ENCODE measurements around the gene C1QTNF6. TPM values are rescaled to one million over a fixed set of nuclear protein-coding genes. Genes with fewer than 3 reads are reported as not detected.

Gene C1QTNF6
- total RNA-seq, 4 donors from 2014 or later = 1.7 to 4.8 (median 3.6) TPM

DNA sequence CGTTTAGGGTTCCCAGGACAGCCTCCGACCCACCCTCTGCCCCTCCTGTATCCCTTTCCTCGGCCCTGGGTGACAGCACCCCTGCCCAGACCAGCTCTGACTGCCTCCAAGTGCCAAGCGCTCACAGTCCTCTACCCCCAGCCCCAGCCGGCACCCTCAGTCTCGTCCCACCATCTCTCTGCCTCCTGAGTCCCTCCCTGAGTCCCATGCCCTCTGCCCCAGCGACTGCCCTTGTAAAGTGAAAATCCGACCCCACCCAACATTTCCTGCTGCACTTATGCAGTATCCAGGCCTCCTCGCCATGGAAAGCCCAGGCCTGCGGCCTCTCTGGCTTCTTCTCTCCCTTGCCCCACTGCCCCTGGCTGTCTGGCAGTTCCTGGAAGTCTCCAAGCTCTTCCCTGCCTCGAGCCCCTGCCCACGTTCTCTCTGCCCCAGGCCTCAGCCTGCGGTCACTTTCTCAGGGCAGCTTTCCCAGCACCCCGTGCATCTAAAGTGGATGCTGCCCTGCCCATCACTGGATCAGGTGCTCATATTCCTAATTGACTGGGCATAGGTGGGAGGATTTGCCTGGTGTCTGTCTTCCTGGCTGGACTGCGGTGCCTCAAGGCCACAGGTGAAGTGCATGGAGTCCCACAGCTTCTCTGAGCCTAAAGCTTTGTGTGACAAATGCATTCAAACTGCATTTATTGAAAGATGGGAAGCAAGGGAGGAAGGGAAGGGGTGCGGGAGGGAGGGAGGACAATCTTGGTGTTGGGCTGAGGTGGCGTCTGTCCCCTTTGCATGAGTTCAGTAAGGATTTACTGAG, 20.7 kb downstream of the C1QTNF6 start:
- TF ChIP-seq, protein P1, sequence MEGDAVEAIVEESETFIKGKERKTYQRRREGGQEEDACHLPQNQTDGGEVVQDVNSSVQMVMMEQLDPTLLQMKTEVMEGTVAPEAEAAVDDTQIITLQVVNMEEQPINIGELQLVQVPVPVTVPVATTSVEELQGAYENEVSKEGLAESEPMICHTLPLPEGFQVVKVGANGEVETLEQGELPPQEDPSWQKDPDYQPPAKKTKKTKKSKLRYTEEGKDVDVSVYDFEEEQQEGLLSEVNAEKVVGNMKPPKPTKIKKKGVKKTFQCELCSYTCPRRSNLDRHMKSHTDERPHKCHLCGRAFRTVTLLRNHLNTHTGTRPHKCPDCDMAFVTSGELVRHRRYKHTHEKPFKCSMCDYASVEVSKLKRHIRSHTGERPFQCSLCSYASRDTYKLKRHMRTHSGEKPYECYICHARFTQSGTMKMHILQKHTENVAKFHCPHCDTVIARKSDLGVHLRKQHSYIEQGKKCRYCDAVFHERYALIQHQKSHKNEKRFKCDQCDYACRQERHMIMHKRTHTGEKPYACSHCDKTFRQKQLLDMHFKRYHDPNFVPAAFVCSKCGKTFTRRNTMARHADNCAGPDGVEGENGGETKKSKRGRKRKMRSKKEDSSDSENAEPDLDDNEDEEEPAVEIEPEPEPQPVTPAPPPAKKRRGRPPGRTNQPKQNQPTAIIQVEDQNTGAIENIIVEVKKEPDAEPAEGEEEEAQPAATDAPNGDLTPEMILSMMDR (IDR thresholded peaks at IDR 0.05) = no peak
- TF ChIP-seq POLR2A (IDR thresholded peaks at IDR 0.05) = no peak
- Histone ChIP-seq H3K36me3 (no peaks in the 10 kb centered on the region), H3K27ac (no peak overlapping the region), H3K27me3 (no peaks in the 10 kb centered on the region), H3K9me3 (no peaks in the 10 kb centered on the region), H3K4me3 (replicated peaks in 1 of 3) (no peak overlapping the region), H3K4me1 (peaks cover 0 to 12% of the 10 kb centered on the region in 2 donors)
- DNase-seq = no peak
- intact Hi-C loops (cut with DNase I) = no loop called here
- WGBS, 2 donors = 64 to 74% methylated on average over 16 to 17 of the region's 17 CpGs

DNA sequence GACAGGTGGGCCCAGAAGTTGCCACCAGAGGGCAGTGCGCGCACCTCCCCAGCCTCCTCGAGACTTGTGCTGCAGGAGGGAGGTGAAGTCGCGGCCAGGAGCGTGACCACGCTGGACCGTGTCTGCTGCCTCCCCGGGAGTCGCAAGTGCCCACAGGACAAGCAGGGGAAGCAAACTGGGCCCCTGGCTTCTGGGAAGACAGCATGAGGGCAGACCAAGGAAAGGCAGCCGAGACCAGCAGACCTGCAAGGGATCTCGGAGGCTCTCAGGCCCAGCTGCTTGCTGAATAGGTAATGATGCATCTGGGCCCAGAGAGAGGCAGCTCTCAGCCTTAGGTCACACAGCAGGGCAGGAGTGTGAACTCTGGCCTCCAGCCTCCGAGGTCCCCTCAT, 21.4 kb downstream of the C1QTNF6 start:
- Histone ChIP-seq H3K9me3 (no peaks in the 10 kb centered on the region), H3K4me3 (replicated peaks in 1 of 3) (no peak overlapping the region), H3K27ac (no peak overlapping the region), H3K27me3 (no peaks in the 10 kb centered on the region), H3K36me3 (no peaks in the 10 kb centered on the region), H3K4me1 (peaks cover 0 to 12% of the 10 kb centered on the region in 2 donors)
- WGBS, 2 donors = 8 to 15% methylated on average over 5 to 12 of the region's 13 CpGs
- peak; percentile 85 to 87 for DNase-seq
- no peak for TF ChIP-seq POLR2A (IDR thresholded peaks at IDR 0.05)
- TF ChIP-seq, protein P1 (IDR thresholded peaks at IDR 0.05) = peak; percentile 78 to 92 (median 82)
- intact Hi-C loops (cut with DNase I) = no loop called here

DNA sequence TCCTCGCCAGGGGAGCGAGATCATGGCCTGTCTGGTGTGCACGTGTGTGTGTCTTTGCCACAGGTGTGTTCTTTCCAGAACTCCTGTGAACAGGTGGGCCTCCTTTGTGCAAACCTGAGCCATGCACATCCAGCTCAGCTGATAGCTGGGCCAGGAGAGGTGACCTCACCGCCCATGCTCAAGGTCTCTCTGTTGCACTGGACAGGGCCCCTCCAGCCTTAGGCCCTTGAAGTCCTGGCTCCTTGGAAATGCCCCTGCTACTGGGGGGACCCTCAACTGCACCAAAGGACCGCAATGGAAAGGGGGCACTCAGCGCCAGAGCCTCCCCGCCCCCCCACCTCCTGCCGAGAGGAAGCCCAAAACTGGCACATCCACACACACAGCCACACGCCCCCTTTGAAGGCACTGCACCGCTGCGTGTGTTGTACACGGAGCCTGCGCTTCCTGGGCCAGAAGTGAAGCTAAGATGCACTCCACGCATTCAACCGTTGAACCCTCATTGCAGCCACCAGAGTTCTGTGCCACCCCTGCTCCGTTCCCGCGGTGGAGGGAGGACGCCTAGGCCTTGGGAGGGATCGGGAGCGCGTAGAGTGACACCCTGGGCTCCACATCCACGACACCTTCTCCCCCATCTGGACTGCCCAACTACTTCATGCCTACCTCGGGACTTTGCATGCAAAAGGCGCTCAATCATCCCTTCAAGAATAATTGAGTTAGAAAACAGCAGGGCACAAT, 21.9 kb downstream of the C1QTNF6 start:
- no peaks in the 10 kb centered on the region for H3K9me3 ChIP-seq
- no peak for TF ChIP-seq POLR2A (IDR thresholded peaks at IDR 0.05)
- TF ChIP-seq, protein P1 (IDR thresholded peaks at IDR 0.05) = no peak
- no peaks in the 10 kb centered on the region for H3K27me3 ChIP-seq
- 60 to 65% methylated on average over 21 to 23 of the region's 25 CpGs for WGBS, 2 donors
- peaks cover 0 to 12% of the 10 kb centered on the region in 2 donors for H3K4me1 ChIP-seq
- intact Hi-C loops (cut with DNase I) = loop anchor here (2.0 kb wide), 1 partner anchor 35 kb away; no protein-coding TSS in a partner anchor
- H3K36me3 ChIP-seq = no peaks in the 10 kb centered on the region
- no peak overlapping the region for H3K27ac ChIP-seq
- DNase-seq = no peak
- H3K4me3 ChIP-seq (replicated peaks in 1 of 3) = no peak overlapping the region

DNA sequence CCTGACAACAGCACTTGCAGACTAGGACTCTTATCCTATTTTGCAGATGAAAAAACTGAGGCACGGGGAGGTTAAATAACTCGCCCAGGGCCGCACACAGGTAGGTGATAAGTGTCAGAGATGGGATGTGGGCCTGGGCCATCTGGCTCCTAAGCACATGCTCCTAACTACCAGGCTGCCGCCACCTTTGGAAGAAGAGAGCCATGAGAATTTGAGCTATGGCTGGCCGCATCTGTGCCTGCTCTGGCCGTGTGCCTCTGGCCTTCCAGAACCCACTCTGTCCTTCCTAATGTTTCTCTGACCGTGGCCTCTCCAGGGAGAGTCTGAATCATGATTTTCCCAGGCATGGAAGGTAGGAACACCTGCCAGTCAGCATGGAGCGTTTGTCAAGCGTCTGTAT, 23.0 kb downstream of the C1QTNF6 start:
- no peak for DNase-seq
- TF ChIP-seq, protein P1 (IDR thresholded peaks at IDR 0.05) = no peak
- TF ChIP-seq POLR2A (IDR thresholded peaks at IDR 0.05) = no peak
- Histone ChIP-seq H3K36me3 (no peaks in the 10 kb centered on the region), H3K4me1 (peaks cover 0 to 12% of the 10 kb centered on the region in 2 donors), H3K27ac (no peak overlapping the region), H3K4me3 (replicated peaks in 1 of 3) (no peak overlapping the region), H3K9me3 (no peaks in the 10 kb centered on the region), H3K27me3 (no peaks in the 10 kb centered on the region)
- 86 to 87% methylated on average over 7 to 9 of the region's 9 CpGs for WGBS, 2 donors
- intact Hi-C loops (cut with DNase I) = loop anchor here (2.0 kb wide), 1 partner anchor 36 kb away; no protein-coding TSS in a partner anchor

Measured in thyroid gland (tissue), 4 donors.